GM12873 (cell line): ENCODE measurements around the gene RBL1.

Source experiments
- TF ChIP-seq, protein P1 (sequence below): IDR thresholded peaks from 2 replicates; pipeline ENCODE4 v1.5.1; 2012; ENCODE audit warnings: low read depth, mild to moderate bottlenecking, moderate library complexity, low read length, control low read depth; ENCODE audit not compliant: insufficient read depth; ENCODE audit errors: missing control alignments

Gene RBL1

GRCh38 chr20:37102571-37102970 is 6.8 kb upstream of the RBL1 start:
- TF ChIP-seq, protein P1, sequence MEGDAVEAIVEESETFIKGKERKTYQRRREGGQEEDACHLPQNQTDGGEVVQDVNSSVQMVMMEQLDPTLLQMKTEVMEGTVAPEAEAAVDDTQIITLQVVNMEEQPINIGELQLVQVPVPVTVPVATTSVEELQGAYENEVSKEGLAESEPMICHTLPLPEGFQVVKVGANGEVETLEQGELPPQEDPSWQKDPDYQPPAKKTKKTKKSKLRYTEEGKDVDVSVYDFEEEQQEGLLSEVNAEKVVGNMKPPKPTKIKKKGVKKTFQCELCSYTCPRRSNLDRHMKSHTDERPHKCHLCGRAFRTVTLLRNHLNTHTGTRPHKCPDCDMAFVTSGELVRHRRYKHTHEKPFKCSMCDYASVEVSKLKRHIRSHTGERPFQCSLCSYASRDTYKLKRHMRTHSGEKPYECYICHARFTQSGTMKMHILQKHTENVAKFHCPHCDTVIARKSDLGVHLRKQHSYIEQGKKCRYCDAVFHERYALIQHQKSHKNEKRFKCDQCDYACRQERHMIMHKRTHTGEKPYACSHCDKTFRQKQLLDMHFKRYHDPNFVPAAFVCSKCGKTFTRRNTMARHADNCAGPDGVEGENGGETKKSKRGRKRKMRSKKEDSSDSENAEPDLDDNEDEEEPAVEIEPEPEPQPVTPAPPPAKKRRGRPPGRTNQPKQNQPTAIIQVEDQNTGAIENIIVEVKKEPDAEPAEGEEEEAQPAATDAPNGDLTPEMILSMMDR = no peak

DNA sequence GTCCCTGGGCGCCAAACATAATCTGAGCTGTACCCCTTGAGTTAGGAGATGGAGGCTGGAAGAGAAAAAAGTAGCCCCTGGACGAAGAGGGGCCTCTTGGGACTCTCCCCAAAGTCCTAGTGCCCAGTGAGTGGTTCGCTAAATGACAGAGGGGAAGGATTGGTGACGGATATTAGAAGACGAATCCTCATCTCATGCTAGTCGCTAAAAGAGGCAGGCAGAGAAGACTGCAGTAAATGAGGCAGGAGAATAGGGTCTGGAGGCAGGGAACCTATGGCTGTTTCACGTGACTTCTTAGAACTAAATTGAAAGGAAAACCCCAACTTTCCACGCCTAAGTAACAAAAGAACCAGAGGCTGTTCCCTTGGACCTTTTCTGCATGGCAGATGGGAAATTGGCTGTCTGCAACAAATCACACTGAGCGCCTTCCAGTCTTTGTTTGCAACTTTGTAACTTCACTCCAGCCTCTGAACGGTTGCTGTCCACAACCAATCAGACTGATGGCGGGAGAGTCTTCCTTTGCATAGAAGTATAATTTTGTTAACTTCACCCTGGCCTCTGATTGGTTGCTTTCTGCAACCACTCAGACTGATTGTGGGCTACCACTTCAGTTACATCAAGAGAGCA is 731 bp upstream of the RBL1 start:
- TF ChIP-seq, protein P1 = no peak

- TF ChIP-seq, protein P1 = no peak
Measured at GRCh38 chr20:37095108-37095598, 644 bp downstream of the RBL1 start.

DNA sequence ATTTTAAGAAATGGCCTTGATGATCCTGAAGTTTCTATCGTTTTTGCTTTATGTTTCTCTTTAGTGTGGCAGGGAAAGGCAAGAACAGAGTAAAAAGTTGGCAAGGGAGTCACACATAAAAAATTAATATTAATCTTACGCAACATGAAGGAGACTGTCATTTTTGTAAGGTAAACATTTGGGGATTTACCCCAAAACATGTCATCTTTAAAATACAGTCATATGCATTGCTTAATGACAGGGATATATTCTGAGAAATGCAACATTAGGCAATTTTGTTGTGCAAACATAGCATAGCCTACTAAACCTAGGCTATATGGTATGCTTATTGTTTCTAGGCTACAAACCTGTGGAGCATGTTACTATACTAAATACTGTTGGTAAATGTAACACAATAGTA is 5.4 kb downstream of the RBL1 start:
- TF ChIP-seq, protein P1 = no peak

DNA sequence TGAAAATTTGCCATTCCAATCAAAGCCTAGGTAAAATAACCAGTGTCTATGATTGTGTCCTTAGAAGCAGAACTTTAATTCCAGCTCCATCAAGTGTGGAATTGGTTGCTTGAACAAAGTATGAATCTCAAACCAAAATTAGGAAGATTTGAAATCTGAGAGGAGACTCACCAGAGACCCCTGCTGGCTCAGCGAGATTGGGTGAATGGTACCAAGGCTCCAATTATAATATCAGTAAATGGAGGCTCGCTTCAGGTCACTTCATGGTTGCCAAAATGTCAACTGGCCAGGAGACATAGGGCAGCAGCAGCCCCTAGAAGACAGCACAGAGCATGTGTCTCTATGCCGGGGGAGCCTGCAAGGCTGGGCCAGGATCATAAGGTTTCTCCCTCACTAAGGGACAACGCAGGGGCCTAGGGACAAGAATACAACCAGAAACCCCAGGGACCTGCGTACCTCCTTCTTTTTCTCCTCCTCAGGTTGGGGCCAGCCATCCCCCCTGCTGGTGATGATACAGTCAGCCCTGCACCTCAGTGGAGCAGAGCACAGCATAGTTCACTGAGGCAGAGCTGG is 14.0 kb downstream of the RBL1 start:
- TF ChIP-seq, protein P1 = peak; percentile 61

DNA sequence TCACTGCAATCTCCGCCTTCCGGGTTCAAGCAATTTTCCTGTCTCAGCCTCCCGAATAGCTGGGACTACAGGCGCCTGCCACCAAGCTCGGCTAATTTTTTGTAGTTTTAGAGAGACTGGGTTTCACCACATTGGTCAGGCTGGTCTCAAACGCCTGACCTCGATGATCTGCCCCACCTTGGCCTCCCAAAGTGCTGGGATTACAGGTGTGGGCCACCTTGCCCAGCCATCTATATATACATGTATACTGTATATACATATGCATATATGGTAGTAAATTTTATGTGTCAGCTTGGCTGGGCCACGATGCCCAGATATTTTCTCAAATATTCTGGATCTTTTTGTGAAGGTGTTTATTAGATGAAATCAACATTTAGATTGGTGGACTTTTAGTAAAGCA is 18.8 kb downstream of the RBL1 start:
- TF ChIP-seq, protein P1 = no peak

- TF ChIP-seq, protein P1 = no peak
Measured at GRCh38 chr20:37075932-37076685, 19.7 kb downstream of the RBL1 start.
